Measurements from ENCODE around the gene LANCL1.

LANCL1 gene

DNA sequence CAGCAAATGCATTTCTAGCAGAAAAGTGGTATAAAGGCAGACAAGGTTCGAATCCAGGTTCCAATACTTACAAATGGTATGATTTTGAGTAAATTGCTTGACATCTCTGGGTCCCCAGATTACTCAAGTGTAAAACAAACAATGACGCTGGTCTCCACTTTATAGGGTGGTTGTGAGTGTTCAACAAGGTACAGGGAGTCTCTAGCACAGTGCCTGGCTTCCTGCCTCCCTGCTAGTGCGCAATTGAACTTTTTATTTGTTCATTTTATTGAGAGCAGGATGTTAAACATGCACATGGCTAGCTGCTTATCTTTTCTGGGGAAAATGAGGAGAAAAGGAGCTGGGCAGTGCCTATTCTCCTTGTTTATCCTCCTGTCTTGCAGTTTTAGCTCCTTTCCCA is 86.7 kb downstream of the LANCL1 start:
- no peak for DNase-seq (ENCODE audit: low spot score)

DNA sequence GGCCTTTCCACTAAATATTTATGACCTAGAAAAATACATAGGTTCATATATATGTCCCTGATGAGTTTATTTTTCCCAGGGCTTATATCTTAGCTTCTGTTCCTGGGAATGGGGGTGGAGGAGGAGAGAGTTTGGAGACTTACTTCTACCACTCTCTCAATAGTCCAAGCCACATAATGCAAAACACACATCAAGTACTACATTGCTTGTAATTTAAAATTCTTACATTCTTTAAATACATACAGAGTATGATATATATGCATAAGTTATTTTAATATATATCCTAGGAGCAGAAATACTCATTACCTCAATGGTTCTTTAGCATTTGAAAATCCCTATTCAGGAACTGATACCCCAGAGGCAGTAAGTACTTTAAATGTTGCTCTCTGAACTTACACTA is 88.4 kb downstream of the LANCL1 start:
- no peak for DNase-seq (ENCODE audit: low spot score)

DNA sequence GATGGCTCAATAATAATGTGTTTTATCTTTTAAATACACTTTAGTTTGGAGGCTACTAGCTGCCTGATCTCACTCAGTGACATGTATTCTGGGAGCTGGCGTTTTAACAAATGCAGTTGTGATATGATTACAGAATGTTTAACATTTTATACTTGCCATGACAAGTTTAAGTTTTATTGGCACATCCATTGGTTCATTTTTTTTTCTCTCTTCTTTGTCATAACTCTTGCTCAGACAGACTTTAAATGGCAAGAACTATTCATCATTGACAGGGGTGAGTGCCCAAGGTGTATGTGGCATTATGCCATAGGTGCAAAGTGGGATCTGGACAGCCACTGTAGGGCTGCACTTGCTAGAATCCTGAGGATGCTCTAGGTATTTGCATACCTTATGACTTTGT is 89.5 kb downstream of the LANCL1 start:
- no peak for DNase-seq (ENCODE audit: low spot score)

Measured in hematopoietic multipotent progenitor cell treated with erythropoietin and hydrocortisone succinate and interleukin-3 and kit ligand, for 17 days (in vitro differentiated cells).